ENCODE measurements around the gene NHLH1.

GRCh38 chr1:160370561-160371345, 3.9 kb downstream of the NHLH1 start:
- TF ChIP-seq PATZ1 (CRISPR knock-in tag; IDR thresholded peaks at IDR 0.05; ENCODE audit: borderline replicate concordance) (no peak), TOX (CRISPR knock-in tag; IDR thresholded peaks at IDR 0.05; ENCODE audit: borderline replicate concordance) (no peak), ZC3H10 (CRISPR knock-in tag; IDR thresholded peaks at IDR 0.05) (no peak), RARB (CRISPR knock-in tag; IDR thresholded peaks at IDR 0.05) (no peak), ZNF8 (CRISPR knock-in tag; IDR thresholded peaks at IDR 0.05) (no peak), ISL1 (CRISPR knock-in tag; IDR thresholded peaks at IDR 0.05) (no peak), POU6F1 (CRISPR knock-in tag; IDR thresholded peaks at IDR 0.05; ENCODE audit: borderline replicate concordance, low read depth) (no peak), TSHZ2 (CRISPR knock-in tag; IDR thresholded peaks at IDR 0.05) (no peak), ARNTL (CRISPR knock-in tag; IDR thresholded peaks at IDR 0.05; ENCODE audit: borderline replicate concordance, low read depth) (no peak), ZFP3 (CRISPR knock-in tag; IDR thresholded peaks at IDR 0.05) (no peak), PPARA (CRISPR knock-in tag; IDR thresholded peaks at IDR 0.05; ENCODE audit: borderline replicate concordance) (no peak), TCF4 (CRISPR knock-in tag; IDR thresholded peaks at IDR 0.05; ENCODE audit: borderline replicate concordance) (no peak), SNAI2 (CRISPR knock-in tag; IDR thresholded peaks at IDR 0.05) (no peak), CREB5 (CRISPR knock-in tag; IDR thresholded peaks at IDR 0.05; ENCODE audit: low read depth) (no peak)

Data from SK-N-SH treated with all-trans-retinoic acid at 6 μM for 48 hours (cell line).